Measurements from ENCODE around the gene ITGB6. TPM values are rescaled to one million over a fixed set of nuclear protein-coding genes. Genes with fewer than 3 reads are reported as not detected.

ITGB6 gene
- total RNA-seq, result 61.3 TPM

GRCh38 chr2:160199683-160200389 is at the start of gene ITGB6:
Gene ITGB6 (minus strand): TSS chr2:160200272. CDS start chr2:160200063, 209 bp downstream.
- DNase-seq, result no peak

- peak; percentile 48 for DNase-seq
Observed at GRCh38 chr2:160247296-160248035, 47.4 kb upstream of the ITGB6 start.

GRCh38 chr2:160246356-160246755 is 46.3 kb upstream of the ITGB6 start:
- peak; percentile 22 for DNase-seq

GRCh38 chr2:160245614-160246155 is 45.6 kb upstream of the ITGB6 start:
- DNase-seq, result no peak

GRCh38 chr2:160242893-160243564 is 43.0 kb upstream of the ITGB6 start:
- DNase-seq, result peak; percentile 46

GRCh38 chr2:160241251-160242137 is 41.4 kb upstream of the ITGB6 start:
- DNase-seq, result peak; percentile 69

GRCh38 chr2:160239436-160239835 is 39.4 kb upstream of the ITGB6 start:
- DNase-seq, result no peak

- DNase-seq, result no peak
Observed at GRCh38 chr2:160238392-160238791, 38.3 kb upstream of the ITGB6 start.

- DNase-seq, result no peak
Observed at GRCh38 chr2:160232905-160233475, 32.9 kb upstream of the ITGB6 start.

GRCh38 chr2:160229591-160229990 is 29.5 kb upstream of the ITGB6 start:
- DNase-seq, result no peak

GRCh38 chr2:160228141-160228917 is 28.3 kb upstream of the ITGB6 start:
- DNase-seq, result peak; percentile 25

- DNase-seq, result no peak
Observed at GRCh38 chr2:160227293-160227915, 27.3 kb upstream of the ITGB6 start.

GRCh38 chr2:160226367-160226766 is 26.3 kb upstream of the ITGB6 start:
- DNase-seq, result no peak

GRCh38 chr2:160225722-160226121 is 25.6 kb upstream of the ITGB6 start:
- no peak for DNase-seq

- DNase-seq, result no peak
Observed at GRCh38 chr2:160224507-160224906, 24.4 kb upstream of the ITGB6 start.

- DNase-seq, result no peak
Observed at GRCh38 chr2:160224060-160224459, 24.0 kb upstream of the ITGB6 start.

- no peak for DNase-seq
Observed at GRCh38 chr2:160223560-160223959, 23.5 kb upstream of the ITGB6 start.

- no peak for DNase-seq
Observed at GRCh38 chr2:160222546-160223283, 22.6 kb upstream of the ITGB6 start.

All from tongue (tissue), 2 donors.